Adrenal gland (tissue), 12 donors: ENCODE results near the gene SP6. TPM values are rescaled to one million over a fixed set of nuclear protein-coding genes. Genes with fewer than 3 reads are reported as not detected.

Source experiments
- DNase-seq, 7 donors: peaks; one replicate each; pipeline ENCODE4 v3.0.0-alpha.2; 2019 to 2020
- H3K27ac ChIP-seq, 5 donors: fragments of 200-600 bp; sonication (generic) in 4 of 5; 1 replicate in 3 of 5; 2 replicates in 2 of 5; pipeline versions ENCODE4 v1.5.1 to v1.8.0; 2016 to 2020; ENCODE audit warnings: mild to moderate bottlenecking in 1 of 5
- H3K27me3 ChIP-seq: fragments of 200-600 bp; 2 replicates; pipeline ENCODE4 v1.8.0; 2021
- H3K36me3 ChIP-seq, 2 donors: fragments of 200-600 bp; replicated peaks in 1 of 2; 1 replicate in 1 of 2; 2 replicates in 1 of 2; pipeline versions ENCODE4 v1.5.1 to v1.8.0; 2018 to 2022
- H3K4me1 ChIP-seq, 2 donors: fragments of 200-600 bp; replicated peaks in 1 of 2; 1 replicate in 1 of 2; 2 replicates in 1 of 2; pipeline versions ENCODE4 v1.5.1 to v1.8.0; 2018 to 2021
- H3K4me3 ChIP-seq, 4 donors: fragments of 200-600 bp; sonication (generic) in 3 of 4; one replicate each; pipeline ENCODE4 v1.5.1; 2016 to 2018
- H3K9me3 ChIP-seq, 3 donors: fragments of 200-600 bp; sonication (generic) in 1 of 3; replicated peaks in 1 of 3; 1 replicate in 2 of 3; 2 replicates in 1 of 3; pipeline versions ENCODE4 v1.5.1 to v1.8.0; 2016 to 2021
- CTCF ChIP-seq, 6 experiments: fragments of 450-650 bp in 4 of 6; fragments of 200-600 bp in 2 of 6; sonication (generic) in 1 of 6; IDR thresholded peaks; 1 replicate in 5 of 6; 2 replicates in 1 of 6; pipeline versions ENCODE4 v1.5.1 to v1.8.0; 2016 to 2021; ENCODE audit warnings: antibody characterized with exemption in 6 of 6, mild to moderate bottlenecking in 2 of 6, moderate library complexity in 1 of 6
- POLR2A ChIP-seq, 2 donors: fragments of 450-650 bp; IDR thresholded peaks; one replicate each; pipeline ENCODE4 v1.6.1; 2017; ENCODE audit warnings: antibody characterized with exemption in 2 of 2, mild to moderate bottlenecking in 2 of 2, moderate library complexity in 1 of 2
- WGBS, 4 donors: extraction: QIAGEN DNeasy Blood & Tissue Kit in 2 of 4; methylation state at CpG; one replicate each; pipeline versions ENCODE4 v1.1.5 to v1.1.7; 2013 to 2017; 5-methylcytosine and 5-hydroxymethylcytosine counted together
- intact Hi-C, 2 donors: fragments of 100-400 bp; cut with DNase I; formaldehyde crosslinking; loops; one replicate each; pipeline versions ENCODE4 v1.14.1 to v1.15.0; 2022 to 2023
- polyA plus RNA-seq, 3 donors: library from polyadenylated mRNA; stranded (reverse); fragments of 200-250 nt in 2 of 3; fragments of 350-450 nt in 1 of 3; fragmentation: Illumina TruSeq in 1 of 3; extraction: RNeasy Lipid Tissue Mini Kit (QIAGEN cat#74804) in 1 of 3; gene quantifications; one replicate each; pipeline ENCODE4 v1.2.3, GENCODE V29; 2013 to 2014
- total RNA-seq, 9 donors: library from RNA; depleted of rRNA in 4 of 9; stranded (reverse); fragments of >200 nt in 4 of 9; fragments of 120-200 nt in 1 of 9; fragmentation: NEBNext Ultra II Directional in 1 of 9; extraction: Animal tissue kit (Norgen Biotek cat#: 25700) in 1 of 9; gene quantifications; one replicate each; pipeline versions ENCODE4 v1.1.0 to v1.2.4, GENCODE V29; 2013 to 2023
- donor health status: healthy with polysubstance abuse.
- donor health status: Bipolar disorder and iron deficiency.
- donor health status: DM: yes; HTN: yes; CAD: no.
- donor health status: DM: no; HTN: no; CAD: no.
- donor health status: DM: no; HTN: no; CAD: no.
- donor health status: DM: yes; HTN: yes; CAD: no.

The SP6 gene
- total and polyA plus RNA-seq, 12 donors = 0.06 to 3.5 (median 1.0) TPM

- Histone ChIP-seq H3K9me3 (no peaks in the 10 kb centered on the region), H3K4me3 (peak overlapping the region; percentile 27 to 84 (median 74)), H3K4me1 (peaks cover 10 to 31% of the 10 kb centered on the region in 2 donors), H3K27ac (peak overlapping the region in 4 of 5 donors; percentile 96 to 98 (median 98)), H3K36me3 (no peaks in the 10 kb centered on the region), H3K27me3 (no peaks in the 10 kb centered on the region)
- intact Hi-C loops = no loop called here
- WGBS, 4 donors = 2 to 4% (median 3%) methylated on average over 16 to 22 of the region's 22 CpGs
- TF ChIP-seq POLR2A (IDR thresholded peaks at IDR 0.05) (no peak), CTCF (IDR thresholded peaks at IDR 0.05) (peak in 1 of 6 experiments; percentile 10)
- no peak for DNase-seq
These were observed 45.9 kb upstream of the SP6 start for GRCh38 chr17:47896672-47897490.

GRCh38 chr17:47895856-47896671 lies 45.1 kb upstream of the SP6 start, which contains the start of gene SP2:
Gene SP2 (plus strand): TSS chr17:47896236. CDS start chr17:47896287, 51 bp downstream.
- WGBS, 4 donors = 0 to 2% (median 0%) methylated on average over 6 to 70 of the region's 70 CpGs
- intact Hi-C loops = no loop called here

GRCh38 chr17:47895347-47895855 lies 44.4 kb upstream of the SP6 start:
- peak in 6 of 7 donors; percentile 32 to 75 (median 44) for DNase-seq
- Histone ChIP-seq H3K9me3 (no peaks in the 10 kb centered on the region), H3K4me1 (peaks cover 10 to 31% of the 10 kb centered on the region in 2 donors), H3K27me3 (no peaks in the 10 kb centered on the region), H3K27ac (peak overlapping the region; percentile 23 to 93 (median 71)), H3K4me3 (peak overlapping the region; percentile 24 to 89 (median 72)), H3K36me3 (no peaks in the 10 kb centered on the region)
- TF ChIP-seq CTCF (IDR thresholded peaks at IDR 0.05) = no peak
- peak in 1 of 2 donors; percentile 65 for TF ChIP-seq POLR2A (IDR thresholded peaks at IDR 0.05)
- 0 to 2% (median 1%) methylated on average over 8 to 25 of the region's 25 CpGs for WGBS, 4 donors
- intact Hi-C loops = no loop called here

More at GRCh38 chr17:47895856-47896671, 45.1 kb upstream of the SP6 start, which contains the start of gene SP2:
- TF ChIP-seq POLR2A (IDR thresholded peaks at IDR 0.05) (peak; percentile 48 to 61), CTCF (IDR thresholded peaks at IDR 0.05) (peak in 3 of 6 experiments; percentile 1 to 17 (median 12))
- peak within 1 kb of the TSS; percentile 27 to 89 (median 80) for H3K4me3 ChIP-seq
- H3K27me3 ChIP-seq = no peaks in the 10 kb centered on the region
- H3K27ac ChIP-seq = peak within 1 kb of the TSS; percentile 93 to 98 (median 98)
- H3K36me3 ChIP-seq = no peaks in the 10 kb centered on the region
- peak; percentile 99 to 100 (median 100) for DNase-seq
- H3K9me3 ChIP-seq = no peaks in the 10 kb centered on the region
- peaks cover 10 to 31% of the 10 kb centered on the region in 2 donors for H3K4me1 ChIP-seq
